Anterior cingulate cortex (tissue), 58 donors: ENCODE data around the gene LMCD1.

Source experiments
- DNase-seq, 58 donors: peaks; one replicate each; lab custom pipeline; 2025; lab: John Stamatoyannopoulos, UW

Gene LMCD1

GRCh38 chr3:8530581-8530980 is 29.0 kb downstream of the LMCD1 start:
- DNase-seq = no peak

GRCh38 chr3:8532251-8532871 is 30.7 kb downstream of the LMCD1 start:
- no peak for DNase-seq

- DNase-seq = no peak
These were observed 34.8 kb downstream of the LMCD1 start for GRCh38 chr3:8536096-8537056.

GRCh38 chr3:8537440-8537839 is 35.8 kb downstream of the LMCD1 start:
- no peak for DNase-seq

- DNase-seq = no peak
These were observed 36.6 kb downstream of the LMCD1 start for GRCh38 chr3:8538223-8538622.

- no peak for DNase-seq
These were observed 37.3 kb downstream of the LMCD1 start for GRCh38 chr3:8538913-8539312.

- no peak for DNase-seq
These were observed 37.8 kb downstream of the LMCD1 start for GRCh38 chr3:8539419-8539818.

- no peak for DNase-seq
These were observed 38.8 kb downstream of the LMCD1 start for GRCh38 chr3:8540456-8540855.

- DNase-seq = no peak
These were observed 39.9 kb downstream of the LMCD1 start for GRCh38 chr3:8541486-8541885.

- DNase-seq = no peak
These were observed 40.8 kb downstream of the LMCD1 start for GRCh38 chr3:8542190-8543135.

- no peak for DNase-seq
These were observed 45.0 kb downstream of the LMCD1 start for GRCh38 chr3:8546609-8547008.

GRCh38 chr3:8548502-8549275 is 47.1 kb downstream of the LMCD1 start:
- DNase-seq = no peak

GRCh38 chr3:8549354-8549753 is 47.7 kb downstream of the LMCD1 start:
- DNase-seq = no peak

- no peak for DNase-seq
These were observed 49.0 kb downstream of the LMCD1 start for GRCh38 chr3:8550611-8551010.

- no peak for DNase-seq
These were observed 50.7 kb downstream of the LMCD1 start for GRCh38 chr3:8552223-8552762.

GRCh38 chr3:8553405-8553804 is 51.8 kb downstream of the LMCD1 start:
- DNase-seq = no peak

- DNase-seq = no peak
These were observed 53.1 kb downstream of the LMCD1 start for GRCh38 chr3:8554696-8555095.

GRCh38 chr3:8555113-8555661 is 53.6 kb downstream of the LMCD1 start:
- DNase-seq = no peak

GRCh38 chr3:8555725-8556472 is 54.3 kb downstream of the LMCD1 start:
- DNase-seq = no peak
